ENCODE results near the gene FAM222B. TPM values are rescaled to one million over a fixed set of nuclear protein-coding genes. Genes with fewer than 3 reads are reported as not detected.

Gene FAM222B
- 24.3 and 37.7 TPM in 2 replicates for total RNA-seq

DNA sequence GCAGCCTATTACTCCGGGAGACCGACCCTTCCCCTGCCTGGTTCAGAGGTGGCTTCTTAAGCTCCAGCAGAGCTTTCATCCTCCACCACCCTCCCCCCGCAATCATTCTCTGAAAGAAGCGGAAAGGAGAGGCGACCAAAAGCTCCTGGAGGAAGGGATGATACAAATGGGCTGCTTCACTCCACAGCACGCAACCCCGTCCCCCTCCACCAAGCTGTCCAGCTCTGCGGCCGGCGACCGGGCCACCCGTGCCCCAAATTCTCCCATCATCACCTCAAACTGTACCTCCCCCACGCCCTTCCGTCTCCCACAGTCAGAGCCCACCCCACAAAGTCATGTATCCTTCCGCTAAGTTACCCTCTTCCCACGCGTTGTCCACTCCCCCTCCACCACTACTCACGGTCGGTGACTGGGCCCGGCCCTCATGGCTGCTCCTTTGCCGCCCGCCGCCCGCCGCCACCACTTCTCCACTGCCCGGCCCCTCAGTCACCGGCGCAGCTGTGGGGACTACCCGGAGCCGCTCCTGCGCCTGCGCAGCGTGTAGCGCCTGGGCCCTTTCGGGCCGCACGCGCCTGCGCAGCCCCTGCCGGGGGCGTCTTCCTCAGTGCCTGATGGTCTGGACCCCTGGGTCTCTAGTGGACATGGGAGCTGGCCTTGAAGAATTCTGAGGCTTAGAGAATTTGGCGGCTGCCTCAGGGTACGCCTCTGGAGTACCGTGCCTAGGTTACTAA, at the start of gene FAM222B:
Gene FAM222B, minus strand, starts transcription at position 509 of the 731 bp plus-strand sequence. CDS start 76,123 bp downstream, outside the sequence.
- H3K36me3 ChIP-seq (ENCODE audit: control insufficient read depth, insufficient read depth, low read length): no peaks in the 10 kb centered on the region
- H3K4me3 ChIP-seq (ENCODE audit: low read depth, low read length): peak within 1 kb of the TSS; percentile 81
- DNase-seq (ENCODE audit: low read depth): no peak
- TF ChIP-seq, protein P1, sequence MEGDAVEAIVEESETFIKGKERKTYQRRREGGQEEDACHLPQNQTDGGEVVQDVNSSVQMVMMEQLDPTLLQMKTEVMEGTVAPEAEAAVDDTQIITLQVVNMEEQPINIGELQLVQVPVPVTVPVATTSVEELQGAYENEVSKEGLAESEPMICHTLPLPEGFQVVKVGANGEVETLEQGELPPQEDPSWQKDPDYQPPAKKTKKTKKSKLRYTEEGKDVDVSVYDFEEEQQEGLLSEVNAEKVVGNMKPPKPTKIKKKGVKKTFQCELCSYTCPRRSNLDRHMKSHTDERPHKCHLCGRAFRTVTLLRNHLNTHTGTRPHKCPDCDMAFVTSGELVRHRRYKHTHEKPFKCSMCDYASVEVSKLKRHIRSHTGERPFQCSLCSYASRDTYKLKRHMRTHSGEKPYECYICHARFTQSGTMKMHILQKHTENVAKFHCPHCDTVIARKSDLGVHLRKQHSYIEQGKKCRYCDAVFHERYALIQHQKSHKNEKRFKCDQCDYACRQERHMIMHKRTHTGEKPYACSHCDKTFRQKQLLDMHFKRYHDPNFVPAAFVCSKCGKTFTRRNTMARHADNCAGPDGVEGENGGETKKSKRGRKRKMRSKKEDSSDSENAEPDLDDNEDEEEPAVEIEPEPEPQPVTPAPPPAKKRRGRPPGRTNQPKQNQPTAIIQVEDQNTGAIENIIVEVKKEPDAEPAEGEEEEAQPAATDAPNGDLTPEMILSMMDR (IDR thresholded peaks at IDR 0.05; ENCODE audit: insufficient read depth, low read length, poor library complexity, severe bottlenecking): no peak
- H3K27me3 ChIP-seq (ENCODE audit: control insufficient read depth, insufficient read depth, low read length): no peaks in the 10 kb centered on the region

DNA sequence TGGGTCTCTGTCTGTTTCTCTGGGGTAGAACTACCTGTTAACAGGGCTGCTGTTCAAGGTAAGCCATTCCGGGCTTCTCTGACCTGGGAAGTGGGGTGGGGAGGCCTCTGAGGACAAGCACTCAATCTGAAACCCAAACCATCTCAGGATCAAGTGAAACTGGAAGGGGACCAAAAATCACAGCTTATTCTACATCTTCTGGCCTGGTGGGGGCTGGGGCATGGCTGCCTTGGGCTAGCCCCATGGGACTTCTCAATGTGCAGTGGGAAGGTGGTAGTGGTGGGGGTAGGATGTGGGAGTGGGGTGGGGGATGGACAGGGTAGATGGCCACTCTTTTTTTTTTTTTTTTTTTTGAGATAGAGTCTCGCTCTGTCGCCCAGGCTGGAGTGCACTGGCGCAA, 49.4 kb upstream of the FAM222B start:
- H3K36me3 ChIP-seq (ENCODE audit: control insufficient read depth, insufficient read depth, low read length): no peaks in the 10 kb centered on the region
- no peaks in the 10 kb centered on the region for H3K27me3 ChIP-seq (ENCODE audit: control insufficient read depth, insufficient read depth, low read length)
- TF ChIP-seq, protein P1 (IDR thresholded peaks at IDR 0.05; ENCODE audit: insufficient read depth, low read length, poor library complexity, severe bottlenecking): no peak
- DNase-seq (ENCODE audit: low read depth): no peak
- no peak overlapping the region for H3K4me3 ChIP-seq (ENCODE audit: low read depth, low read length)

- TF ChIP-seq, protein P1 (IDR thresholded peaks at IDR 0.05; ENCODE audit: insufficient read depth, low read length, poor library complexity, severe bottlenecking): no peak
- H3K36me3 ChIP-seq (ENCODE audit: control insufficient read depth, insufficient read depth, low read length): no peaks in the 10 kb centered on the region
- DNase-seq (ENCODE audit: low read depth): no peak
- H3K27me3 ChIP-seq (ENCODE audit: control insufficient read depth, insufficient read depth, low read length): no peaks in the 10 kb centered on the region
- H3K4me3 ChIP-seq (ENCODE audit: low read depth, low read length): no peak overlapping the region
These were observed 48.6 kb upstream of the FAM222B start for GRCh38 chr17:28891201-28891600.

GRCh38 chr17:28889996-28890395, 47.4 kb upstream of the FAM222B start:
- no peaks in the 10 kb centered on the region for H3K27me3 ChIP-seq (ENCODE audit: control insufficient read depth, insufficient read depth, low read length)
- TF ChIP-seq, protein P1 (IDR thresholded peaks at IDR 0.05; ENCODE audit: insufficient read depth, low read length, poor library complexity, severe bottlenecking): no peak
- H3K4me3 ChIP-seq (ENCODE audit: low read depth, low read length): no peak overlapping the region
- H3K36me3 ChIP-seq (ENCODE audit: control insufficient read depth, insufficient read depth, low read length): no peaks in the 10 kb centered on the region
- no peak for DNase-seq (ENCODE audit: low read depth)

DNA sequence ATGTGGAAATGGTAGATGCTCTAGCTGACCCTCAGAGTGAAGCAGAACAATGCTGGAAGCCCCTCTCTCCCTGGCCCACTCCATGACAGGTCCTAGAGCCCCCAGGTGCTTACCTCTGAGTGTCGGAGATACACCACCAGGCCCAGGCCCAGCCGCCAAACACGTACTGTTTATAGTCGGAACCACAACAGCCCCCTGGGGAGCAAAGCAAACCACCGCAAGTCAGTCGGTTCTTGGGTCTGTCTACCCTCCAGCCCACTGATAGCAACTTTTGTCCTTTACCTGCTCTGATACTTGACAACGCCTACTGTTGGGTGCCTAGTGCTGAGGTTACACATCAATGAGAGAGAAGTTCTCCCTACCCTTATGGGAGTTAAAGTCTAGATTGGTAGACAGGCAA, 46.2 kb upstream of the FAM222B start:
- H3K4me3 ChIP-seq (ENCODE audit: low read depth, low read length): no peak overlapping the region
- DNase-seq (ENCODE audit: low read depth): no peak
- no peaks in the 10 kb centered on the region for H3K36me3 ChIP-seq (ENCODE audit: control insufficient read depth, insufficient read depth, low read length)
- no peaks in the 10 kb centered on the region for H3K27me3 ChIP-seq (ENCODE audit: control insufficient read depth, insufficient read depth, low read length)
- TF ChIP-seq, protein P1 (IDR thresholded peaks at IDR 0.05; ENCODE audit: insufficient read depth, low read length, poor library complexity, severe bottlenecking): no peak
